T-helper 22 cell (primary cell): Measurements from ENCODE around the gene DISC1.
"Not testable (repeated sequence)": the region's sequence is repeated elsewhere in the genome, so short reads cannot be mapped to it uniquely, and the experiment has no call there.

Source experiments
- DNase-seq: peaks from one replicate; pipeline ENCODE4 v3.0.0-alpha.2; 2020; ENCODE audit warnings: low read depth

DISC1 gene

DNA sequence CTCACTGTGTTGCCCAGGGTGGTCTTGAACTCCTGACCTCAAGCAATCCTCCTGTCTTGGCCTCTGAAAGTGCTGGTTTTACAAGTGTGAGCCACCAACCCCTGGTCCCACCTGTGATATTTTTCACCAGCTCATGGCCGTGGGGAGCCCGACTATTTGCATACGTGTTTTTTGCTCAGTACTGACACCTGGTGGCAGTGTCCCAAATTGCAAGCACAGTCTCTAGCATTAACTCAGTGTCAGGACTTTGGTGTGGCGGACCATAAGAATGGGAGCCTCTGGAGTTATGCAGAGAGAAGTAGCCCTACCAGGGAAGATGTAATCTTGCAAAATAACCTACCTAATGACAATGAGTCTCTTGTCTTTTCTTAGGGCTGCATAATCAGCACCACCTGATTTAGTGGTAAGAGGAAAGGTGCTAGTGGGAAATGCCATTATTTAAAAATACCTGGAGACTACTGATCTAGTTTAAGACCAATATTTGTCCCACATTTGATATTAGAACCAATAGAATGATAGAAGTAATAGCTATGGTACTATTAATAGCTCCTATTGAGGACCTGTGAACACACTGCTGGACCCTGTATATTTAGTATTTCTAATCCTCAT lies 305.4 kb downstream of the DISC1 start:
- DNase-seq = no peak

DNA sequence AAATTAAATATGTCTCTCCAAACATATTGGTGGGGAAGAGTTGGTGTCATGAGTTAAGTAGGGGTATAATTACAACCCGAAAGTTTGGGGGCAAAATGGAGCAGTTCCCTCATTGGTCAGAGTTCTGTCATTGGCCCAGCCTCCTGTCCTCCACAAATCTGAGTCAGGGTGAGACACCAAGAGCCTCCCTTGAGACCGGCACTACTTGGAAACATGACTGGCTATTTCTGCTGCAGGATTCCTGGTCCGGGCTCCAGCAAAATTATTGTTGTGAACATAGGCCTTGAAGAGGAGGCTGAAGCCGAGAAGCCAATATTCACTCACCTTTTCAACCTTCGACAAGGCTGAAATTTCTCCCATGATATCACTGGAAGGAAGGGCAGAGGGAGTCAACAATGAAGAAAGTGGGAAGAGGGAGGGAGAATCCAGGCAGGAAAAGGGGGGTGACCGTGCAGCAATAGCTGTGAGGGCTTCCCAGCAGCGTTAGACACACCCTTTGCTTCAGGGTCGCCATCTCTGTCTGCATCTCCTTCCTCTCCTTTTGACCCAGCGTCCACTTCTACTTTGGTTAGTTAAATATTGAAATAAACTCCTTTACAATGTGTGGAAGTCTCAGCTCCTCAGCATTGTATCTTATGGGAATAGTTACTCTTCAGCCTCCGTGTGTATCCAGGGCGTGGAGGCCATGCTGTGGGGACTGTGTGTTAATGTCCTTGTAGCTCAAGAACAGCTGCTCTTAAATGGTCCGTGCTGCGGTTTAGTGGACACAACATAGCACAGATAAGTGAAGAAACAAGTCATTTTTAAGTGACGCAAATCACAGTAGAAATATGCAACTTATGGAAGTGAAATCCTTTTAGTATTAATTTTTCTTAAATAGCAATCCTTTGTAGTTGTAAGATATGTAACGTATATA lies 307.4 kb downstream of the DISC1 start:
- no peak for DNase-seq

DNA sequence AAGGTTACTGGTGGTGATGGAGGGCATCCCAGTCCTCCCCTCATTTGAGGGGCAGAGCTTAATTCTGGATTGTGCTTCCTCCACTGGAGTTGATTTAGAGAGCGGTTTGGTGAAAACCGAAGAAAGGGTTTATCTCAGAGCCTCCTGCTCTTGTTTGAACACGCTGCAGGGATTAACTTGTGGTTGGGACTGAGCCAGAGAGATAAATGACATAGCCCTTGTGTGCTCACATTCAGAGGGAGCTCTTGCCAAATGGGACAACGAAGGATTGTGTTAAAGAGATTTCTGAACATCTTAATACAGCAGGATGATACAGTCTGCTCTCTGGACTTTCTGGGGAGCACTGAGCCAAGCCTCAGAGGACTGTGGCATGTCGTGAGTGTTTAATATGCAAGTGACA lies 308.2 kb downstream of the DISC1 start:
- DNase-seq = no peak

DNA sequence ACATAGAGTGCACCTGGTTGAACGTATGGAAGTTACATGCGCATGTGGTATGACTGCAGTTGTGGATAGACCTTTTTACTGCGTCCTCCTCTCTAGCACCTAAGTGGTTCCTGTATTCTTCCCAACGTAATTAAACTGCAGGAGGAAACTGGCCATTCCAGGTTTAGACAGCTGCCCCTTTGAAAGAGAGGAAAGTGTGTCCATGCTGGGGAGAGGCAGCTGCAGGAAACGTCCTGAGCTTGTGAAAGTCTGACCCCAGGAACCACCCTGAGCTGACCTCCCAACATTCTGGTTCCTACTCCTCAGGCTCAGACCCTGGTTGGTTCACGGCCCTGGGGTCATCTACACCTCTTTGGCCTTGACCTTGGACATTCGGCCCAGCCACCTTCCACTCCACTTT lies 309.3 kb downstream of the DISC1 start:
- no peak for DNase-seq

DNA sequence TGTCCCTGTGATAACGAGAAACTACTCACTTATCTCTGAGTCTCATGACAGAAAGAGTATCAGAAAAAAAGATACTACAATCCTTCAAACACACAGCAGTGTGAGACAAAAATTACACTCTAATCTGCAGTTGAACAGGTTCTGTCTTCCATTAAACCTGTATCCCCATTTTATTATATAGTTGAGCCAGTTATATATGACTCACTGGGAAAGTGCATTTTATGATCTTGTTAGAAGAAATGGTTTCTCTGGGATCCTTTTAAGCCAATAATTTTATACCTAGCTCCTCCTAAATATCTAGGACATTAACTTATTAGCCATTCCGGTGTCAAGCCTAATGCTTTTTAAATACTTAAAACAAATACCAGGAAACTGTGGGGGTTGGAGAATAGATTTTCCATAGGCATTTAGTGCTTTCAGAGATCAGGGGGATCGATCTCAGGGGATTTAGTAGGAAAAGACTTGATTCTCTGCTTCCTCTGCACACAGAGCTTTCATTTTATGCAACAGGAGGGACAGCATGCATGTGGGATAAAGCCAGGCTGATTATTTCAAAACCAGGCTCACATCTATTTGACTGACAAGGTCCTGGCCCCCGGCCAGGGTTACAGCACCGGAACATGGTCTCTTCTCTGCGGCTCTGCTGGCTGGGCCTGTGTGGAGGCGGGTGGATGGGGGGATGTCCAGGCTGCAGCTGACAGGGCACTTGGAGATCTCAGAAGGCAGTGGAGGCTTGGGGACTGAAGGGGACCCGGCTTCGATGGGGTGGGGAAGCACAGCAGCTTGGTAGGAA lies 310.6 kb downstream of the DISC1 start:
- DNase-seq = no peak

DNA sequence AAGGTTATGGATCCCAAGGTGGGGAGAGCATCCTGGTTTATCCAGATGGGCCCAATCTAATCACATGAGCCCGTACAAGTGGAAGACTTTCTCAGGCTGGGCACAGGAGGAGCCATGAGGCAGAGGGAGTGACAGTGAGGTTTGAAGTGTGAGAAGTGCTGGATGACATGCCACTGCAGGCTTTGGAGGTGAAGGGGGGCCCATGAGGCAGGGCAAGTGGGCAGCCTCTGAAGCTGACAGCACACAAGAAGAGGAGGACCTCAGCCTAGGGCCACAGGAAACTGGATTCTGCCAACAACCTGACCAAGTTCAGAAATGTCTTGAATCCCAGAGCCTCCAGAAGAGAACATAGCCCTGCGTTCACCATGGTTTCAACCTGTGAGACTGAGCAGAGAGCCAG lies 311.6 kb downstream of the DISC1 start:
- DNase-seq = no peak

DNA sequence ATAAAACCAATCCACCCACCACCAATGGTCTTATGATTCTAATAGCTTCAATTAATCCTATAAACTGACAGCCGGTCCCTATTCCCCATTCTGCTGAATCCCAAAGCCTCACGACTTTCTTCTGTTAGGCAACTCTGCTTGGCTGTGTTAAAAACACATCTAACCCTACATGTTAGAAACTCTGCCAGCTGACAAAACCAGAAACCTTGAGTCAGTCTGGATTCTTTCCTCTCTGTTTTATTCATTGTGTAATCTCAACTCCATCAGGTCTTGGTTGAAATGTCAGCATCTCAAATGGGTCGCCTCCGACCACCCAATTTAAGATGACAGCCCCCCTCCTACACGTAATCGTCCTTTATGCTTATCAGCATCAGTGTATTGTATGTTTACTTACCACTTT lies 312.1 kb downstream of the DISC1 start:
- DNase-seq = no peak

DNA sequence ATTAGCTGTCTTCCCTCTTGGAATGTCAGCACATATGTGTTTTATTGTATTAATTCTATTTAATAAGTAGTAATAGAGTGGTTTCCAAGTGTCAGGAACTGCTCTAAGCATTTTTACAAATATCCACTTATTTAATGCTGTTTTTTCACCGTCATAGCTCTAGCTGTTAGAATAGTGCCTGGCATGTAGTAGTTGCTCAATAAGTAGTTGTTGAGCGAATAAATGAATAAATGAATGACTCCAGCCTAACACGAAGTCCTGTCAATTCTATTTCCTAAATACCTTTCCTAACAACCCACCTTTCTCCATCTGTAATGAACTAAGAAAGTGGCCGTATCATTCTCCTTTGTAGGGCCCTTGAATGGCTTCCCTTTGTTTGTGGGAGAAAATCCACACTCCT lies 312.5 kb downstream of the DISC1 start:
- DNase-seq = no peak

DNA sequence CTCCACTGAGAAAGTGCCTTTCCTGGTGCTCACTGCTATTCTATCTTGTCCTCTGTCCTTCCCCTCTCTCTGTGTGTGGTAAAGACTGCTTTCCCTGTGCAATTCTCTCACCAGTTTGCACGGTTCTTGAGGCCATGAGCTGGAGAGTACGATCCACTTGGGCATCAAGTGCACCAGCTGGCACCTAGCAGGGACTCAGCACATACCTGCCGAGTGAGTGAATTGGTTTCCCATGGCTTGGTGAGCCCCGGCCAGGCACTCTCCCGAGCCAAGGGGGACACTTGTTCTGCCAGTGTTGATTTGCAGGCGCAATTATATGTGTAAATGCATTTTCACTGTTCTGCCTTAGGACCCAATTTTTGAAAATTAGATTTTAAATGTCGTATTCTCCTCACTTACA lies 313.5 kb downstream of the DISC1 start:
- no peak for DNase-seq

DNA sequence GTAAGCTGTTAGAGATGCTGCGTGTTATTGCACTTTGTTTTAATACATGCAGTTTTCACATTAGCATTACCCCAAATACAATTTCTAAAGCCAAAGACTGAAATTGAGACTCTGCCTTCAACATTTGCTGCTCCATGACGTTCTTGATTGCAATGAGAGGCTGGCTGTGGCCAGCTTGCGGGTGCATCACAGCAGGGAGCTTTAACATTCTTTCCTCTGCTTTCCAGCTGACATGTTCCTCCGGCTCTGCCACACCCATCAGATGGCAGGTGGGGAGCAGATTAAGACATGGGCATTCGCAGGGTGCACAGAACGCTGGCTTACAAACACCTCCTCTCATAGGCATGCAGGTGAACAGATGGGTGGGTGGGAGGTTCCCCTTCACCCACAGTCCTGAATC lies 314.1 kb downstream of the DISC1 start:
- DNase-seq = no peak

DNA sequence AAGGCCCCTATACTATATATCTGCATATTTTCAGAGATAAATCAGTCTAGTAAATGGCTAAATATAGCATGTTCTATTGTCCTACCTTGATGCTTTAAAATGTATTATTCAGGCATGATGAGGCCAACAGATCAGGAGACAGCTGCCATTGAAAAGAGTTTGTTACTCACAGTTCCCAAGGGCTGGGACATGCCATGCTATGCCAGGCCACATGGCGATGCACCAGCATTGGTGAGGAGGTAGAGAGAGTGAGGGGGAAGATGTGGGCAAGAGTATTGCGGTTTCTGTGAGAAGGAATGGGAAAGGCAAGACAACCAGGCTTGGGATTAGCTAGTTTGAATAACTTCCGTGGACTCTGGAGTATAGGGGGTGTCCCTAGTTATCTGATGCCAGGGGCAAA lies 316.5 kb downstream of the DISC1 start:
- DNase-seq = no peak

DNA sequence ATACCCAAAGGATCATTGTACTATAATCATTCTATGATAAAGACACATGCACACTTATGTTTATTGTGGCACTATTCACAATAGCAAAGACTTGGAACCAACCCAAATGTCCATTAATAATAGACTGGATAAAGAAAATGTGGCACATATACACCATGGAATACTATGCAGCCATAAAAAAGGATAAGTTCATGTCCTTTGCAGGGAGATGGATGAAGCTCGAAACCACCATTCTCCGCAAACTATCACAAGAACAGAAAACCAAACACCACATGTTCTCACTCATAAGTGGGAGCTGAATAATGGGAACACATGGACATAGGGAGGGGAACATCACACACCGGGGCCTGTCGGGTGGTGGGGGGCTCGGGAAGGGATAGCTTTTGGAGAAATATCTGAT lies 321.5 kb downstream of the DISC1 start:
- DNase-seq = not testable (repeated sequence)

DNA sequence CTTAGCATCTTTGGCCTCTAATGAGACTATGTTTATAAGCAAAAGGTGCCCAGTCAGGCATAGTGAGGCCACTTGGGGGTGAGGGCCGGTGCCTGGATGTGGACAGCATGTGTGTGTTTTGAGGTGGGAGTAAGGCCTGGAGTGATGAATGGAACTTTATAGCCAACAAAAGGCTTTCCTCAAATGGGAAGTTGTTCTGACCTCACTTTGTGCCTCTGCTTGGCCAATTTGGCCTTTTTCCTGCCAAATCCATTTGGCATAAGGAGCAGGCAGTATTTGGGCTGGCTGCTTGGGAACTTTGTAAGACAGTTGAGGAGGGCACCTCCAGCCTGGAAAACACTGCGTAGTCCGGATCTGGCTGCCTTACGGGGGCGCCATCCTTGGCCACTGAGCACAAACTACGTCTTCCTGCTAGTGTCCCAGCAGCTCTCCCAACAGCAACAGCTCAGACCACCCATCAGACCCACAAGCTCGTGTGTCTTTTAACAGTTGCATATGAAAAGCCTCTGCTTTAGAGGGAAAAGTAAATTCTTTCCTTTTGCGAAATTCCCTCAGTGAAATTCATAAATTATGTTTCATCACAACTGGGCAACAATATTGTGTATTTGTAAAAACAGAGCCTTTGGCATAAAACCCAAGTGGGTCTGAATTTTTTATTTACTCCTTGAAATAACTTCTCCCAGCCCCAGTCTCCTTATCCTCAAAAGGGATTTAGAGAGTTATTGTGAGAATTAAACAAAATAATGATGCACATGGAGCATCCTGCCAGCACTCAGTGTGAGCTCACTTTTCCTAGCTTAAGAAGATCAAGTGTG lies 322.9 kb downstream of the DISC1 start:
- DNase-seq = no peak

DNA sequence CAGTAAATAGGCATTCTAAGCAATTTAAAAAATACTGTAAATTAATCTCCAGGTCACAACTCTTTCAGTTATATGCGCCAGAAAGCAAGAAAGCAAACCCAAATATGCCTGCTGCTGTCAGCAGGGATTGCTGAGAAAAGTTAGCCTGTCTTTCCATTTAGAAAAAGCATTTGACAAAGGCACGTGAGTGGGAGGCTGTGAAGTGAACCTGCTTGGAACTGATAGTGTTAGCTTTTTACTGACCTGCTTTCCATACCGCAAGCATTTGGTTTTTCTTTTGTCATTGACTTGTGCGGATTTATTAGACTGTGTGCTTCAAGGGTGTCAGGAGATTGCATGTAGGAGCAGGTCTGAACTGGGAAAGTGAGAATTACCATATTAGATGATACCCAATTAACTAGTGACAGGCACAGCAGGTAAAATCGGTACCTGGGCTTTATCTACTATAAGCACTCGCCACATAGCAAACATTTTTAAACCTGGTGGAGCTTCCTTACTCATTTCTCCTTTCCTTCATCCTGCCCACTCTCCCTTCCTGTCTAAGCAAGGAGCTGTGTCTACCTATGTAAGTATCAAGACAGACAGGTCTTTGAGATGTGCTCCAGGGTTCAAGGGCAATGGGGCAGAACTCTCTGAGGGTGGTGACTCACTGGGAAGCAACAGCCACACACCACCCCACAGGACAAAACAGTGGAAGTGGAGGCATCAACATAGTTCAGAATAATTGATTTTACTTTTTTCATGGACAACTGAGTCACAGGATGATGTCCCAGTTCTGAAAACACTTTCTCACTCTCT lies 323.9 kb downstream of the DISC1 start:
- DNase-seq = no peak

DNA sequence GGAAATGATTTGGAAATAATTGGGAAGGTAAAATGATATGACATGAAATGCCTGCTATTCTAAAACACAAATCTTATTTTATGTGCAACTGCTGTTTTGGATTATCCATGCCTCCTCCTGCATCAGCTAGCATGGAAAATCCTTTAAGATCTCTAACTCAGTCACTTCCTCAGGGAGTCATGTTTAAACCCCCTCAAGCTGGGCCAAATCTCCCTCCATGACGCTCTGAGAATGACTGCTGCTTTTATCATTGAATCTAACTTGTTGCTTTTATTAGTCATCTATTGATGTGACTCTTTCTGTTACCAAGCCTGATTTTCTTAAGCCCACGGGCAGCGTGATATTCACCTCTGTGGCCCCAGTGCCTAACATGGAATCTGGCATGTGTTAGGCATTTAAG lies 324.8 kb downstream of the DISC1 start:
- DNase-seq = no peak

DNA sequence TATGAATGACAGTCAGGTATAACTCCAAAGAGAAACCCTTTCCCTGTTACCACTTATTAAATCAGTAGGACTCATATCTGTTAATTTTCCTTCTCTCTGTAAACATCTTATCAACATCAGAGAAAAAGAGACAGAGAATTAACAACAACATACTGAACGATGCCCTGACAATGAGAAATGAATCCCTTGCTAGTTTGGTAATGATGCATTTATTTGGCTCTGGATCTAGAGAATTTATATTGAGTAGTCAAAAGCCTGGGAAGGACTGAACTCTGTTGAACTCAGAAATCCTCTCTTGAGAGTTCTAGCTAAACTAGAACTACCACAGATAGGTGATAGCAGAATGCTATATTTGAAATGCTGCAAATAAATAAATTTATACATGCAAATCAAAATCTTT lies 325.6 kb downstream of the DISC1 start:
- no peak for DNase-seq

DNA sequence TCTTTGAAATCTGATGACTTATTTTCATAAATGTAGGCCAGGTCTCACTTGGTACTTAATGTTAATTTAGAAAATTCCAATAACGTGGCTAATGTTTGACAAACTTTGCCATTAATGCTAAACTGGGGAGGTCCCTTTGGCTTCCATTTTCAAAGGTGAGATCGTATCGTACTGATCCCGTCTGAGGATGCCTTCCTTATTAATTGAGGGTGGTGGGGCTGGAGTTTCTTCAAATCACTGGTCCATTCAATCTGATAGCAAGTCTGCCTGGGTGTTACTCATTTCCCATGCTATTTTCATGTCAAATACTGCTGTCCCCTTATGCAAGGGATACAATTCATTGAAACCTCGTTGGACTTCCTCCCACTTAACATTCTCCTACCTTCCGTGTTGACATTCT lies 327.1 kb downstream of the DISC1 start:
- DNase-seq = no peak

DNA sequence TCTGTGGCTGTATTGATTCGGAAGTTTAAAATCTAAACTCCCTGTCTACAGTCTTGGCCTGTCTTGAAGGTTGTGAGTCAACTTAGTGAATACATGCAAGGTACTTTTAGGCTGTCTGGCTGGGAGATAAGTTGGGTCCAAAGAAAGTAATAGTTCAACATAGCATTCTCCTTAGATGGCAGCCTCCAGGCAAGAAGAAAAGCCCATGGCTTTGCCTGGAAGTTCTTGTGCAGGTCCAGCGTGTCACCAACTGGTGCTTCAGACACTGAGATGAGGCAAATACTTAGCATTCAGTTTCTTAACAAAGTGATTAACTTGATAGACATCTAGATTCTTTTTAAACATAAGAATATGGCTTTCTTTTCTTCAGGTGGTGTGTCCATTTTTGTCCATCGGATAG lies 328.2 kb downstream of the DISC1 start:
- no peak for DNase-seq

DNA sequence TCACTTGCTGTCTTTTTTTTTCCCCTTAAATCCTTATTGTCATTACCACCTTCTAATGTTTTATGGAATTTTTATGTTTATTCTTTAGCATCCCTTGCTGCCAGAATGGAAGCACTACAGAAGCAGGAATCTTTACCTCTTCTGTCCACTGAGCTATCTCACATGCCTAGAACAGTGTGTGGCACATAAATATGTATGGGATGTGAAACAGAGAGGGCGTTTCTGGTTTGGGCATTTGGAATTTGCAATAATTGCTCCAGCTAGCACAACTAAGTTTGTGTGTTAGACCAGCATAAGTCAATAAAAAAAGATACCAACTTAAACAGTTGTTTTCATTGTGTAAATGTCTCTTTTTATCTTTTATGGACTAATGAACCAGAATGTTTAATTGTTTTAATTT lies 330.8 kb downstream of the DISC1 start:
- no peak for DNase-seq

DNA sequence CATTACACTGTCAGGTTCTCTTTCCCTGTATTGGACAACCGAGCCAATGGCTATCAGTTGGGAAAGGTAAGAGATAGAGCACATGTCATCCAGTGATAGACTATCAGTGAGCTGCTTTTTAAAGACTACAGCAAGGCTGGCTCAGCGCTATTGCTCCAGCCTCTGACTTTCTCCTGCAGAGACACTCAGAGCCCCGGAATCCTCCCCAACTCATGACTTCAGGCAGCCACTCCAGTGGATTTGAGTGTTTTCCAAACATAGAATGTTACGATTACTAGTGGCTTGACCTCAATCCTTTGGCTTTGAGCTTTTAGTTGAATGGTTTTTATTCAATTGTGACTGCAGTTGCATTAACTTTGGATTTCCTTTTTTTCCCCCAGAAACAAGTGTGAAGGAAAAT lies 331.9 kb downstream of the DISC1 start:
- DNase-seq = no peak

DNA sequence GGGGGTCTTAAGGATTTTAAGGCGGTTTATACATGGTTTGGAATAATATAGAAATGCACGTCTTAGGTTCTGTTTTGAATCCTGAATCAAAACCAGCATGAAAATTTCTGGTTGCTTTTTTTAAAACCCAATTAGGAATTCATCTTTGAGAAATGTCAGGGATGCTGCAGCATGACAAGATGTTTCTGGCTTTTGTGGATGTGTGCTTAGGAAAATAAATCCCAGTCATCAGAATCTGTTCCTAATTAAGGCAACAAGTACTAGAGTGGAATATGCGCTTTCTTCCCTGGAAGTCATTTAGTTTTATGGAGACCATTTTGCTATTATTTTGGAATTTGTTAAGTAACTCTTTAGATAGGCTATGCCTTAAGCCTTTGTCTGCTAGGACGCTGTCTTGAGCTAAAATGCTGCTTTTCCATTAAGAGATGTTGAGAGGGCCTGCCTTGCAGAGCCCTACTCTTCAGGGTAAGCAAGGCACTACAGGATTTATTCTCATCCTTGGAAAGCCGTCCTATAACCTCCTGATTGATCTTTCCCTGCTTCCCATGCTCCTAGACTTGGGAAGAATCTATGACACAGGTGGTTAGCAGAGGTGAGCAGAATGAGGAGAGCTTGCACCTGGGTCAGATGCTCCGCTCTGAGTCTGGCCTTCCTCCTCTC lies 332.8 kb downstream of the DISC1 start:
- no peak for DNase-seq
